Endothelial cell of umbilical vein (primary cell): ENCODE results near the gene BCR. TPM values are rescaled to one million over a fixed set of nuclear protein-coding genes. Genes with fewer than 3 reads are reported as not detected.

ENCODE experiments used
- BruUV-seq: library from RNA; stranded (reverse); fragments of 400-500 nt; replicated peaks from 2 replicates; lab custom pipeline; 2021; lab: Mats Ljungman, UMichigan
- CTCF ChIA-PET: fragments of 300-600, 350-600 bp; sonication (Branson Sonifier 250); formaldehyde crosslinking; loops from one replicate; lab custom pipeline; 2021; ENCODE audit warnings: antibody characterized with exemption, inconsistent platforms; lab: Charles Lee
- POLR2A ChIA-PET: fragments of 300-600, 350-600 bp; sonication (Branson Sonifier 250); formaldehyde crosslinking; loops from one replicate; lab custom pipeline; 2021; ENCODE audit warnings: antibody characterized with exemption, inconsistent platforms; lab: Charles Lee
- DNase-seq: peaks from one replicate; pipeline ENCODE4 v3.0.0-alpha.2; 2011; ENCODE audit warnings: low read depth, low spot score
- FAIRE-seq: peaks from 2 replicates; lab custom pipeline; 2011; peaks lifted over from hg19 to GRCh38; lab: Jason Lieb, UNC
- H2AFZ ChIP-seq: 2 replicates; pipeline ENCODE4 v1.6.0; 2012; ENCODE audit warnings: low read depth, low read length, control low read depth, inconsistent platforms
- H3K27ac ChIP-seq: 2 replicates; pipeline ENCODE4 v1.5.1; 2011; ENCODE audit warnings: low read depth, mild to moderate bottlenecking, control low read depth, low read length, moderate library complexity; ENCODE audit not compliant: insufficient read depth
- H3K27me3 ChIP-seq, 2 experiments: 2 replicates each; pipeline versions ENCODE4 v1.6.0 to v1.6.1; 2011; ENCODE audit warnings: low read length in 2 of 2, mixed read lengths in 1 of 2; ENCODE audit not compliant: control insufficient read depth in 2 of 2, insufficient read depth in 2 of 2
- H3K36me3 ChIP-seq, 2 experiments: 2 replicates in 1 of 2; 3 replicates in 1 of 2; pipeline ENCODE4 v1.5.1; 2011; ENCODE audit warnings: low read length in 2 of 2, mild to moderate bottlenecking in 1 of 2, moderate library complexity in 1 of 2; ENCODE audit not compliant: control insufficient read depth in 2 of 2, insufficient read depth in 2 of 2; ENCODE audit errors: extremely low read depth in 1 of 2
- H3K4me1 ChIP-seq: 3 replicates; pipeline ENCODE4 v1.5.1; 2011; ENCODE audit warnings: mild to moderate bottlenecking, low read length; ENCODE audit not compliant: control insufficient read depth, insufficient read depth; ENCODE audit errors: extremely low read depth
- H3K4me2 ChIP-seq: 2 replicates; pipeline ENCODE4 v1.6.1; 2011; ENCODE audit warnings: low read length, control low read depth, mixed read lengths; ENCODE audit not compliant: insufficient read depth
- H3K4me3 ChIP-seq, 3 experiments: fragments of 200-600 bp in 1 of 3; sonication (generic), shearing (Covaris generic) in 1 of 3; replicated peaks in 1 of 3; 2 replicates each; pipeline ENCODE4 v1.5.1; 2011 to 2016; ENCODE audit warnings: control low read depth in 3 of 3, low read length in 3 of 3, mild to moderate bottlenecking in 2 of 3, inconsistent platforms in 1 of 3, low read depth in 1 of 3, moderate library complexity in 1 of 3; ENCODE audit not compliant: insufficient read depth in 1 of 3
- H3K79me2 ChIP-seq: 2 replicates; pipeline ENCODE4 v1.6.0; 2012; ENCODE audit warnings: low read length, inconsistent platforms; ENCODE audit not compliant: control insufficient read depth, insufficient read depth
- H3K9ac ChIP-seq: replicated peaks from 2 replicates; pipeline ENCODE3; 2011; ENCODE audit warnings: low read length, control low read depth; ENCODE audit not compliant: insufficient read depth; ENCODE audit errors: extremely low read depth
- H3K9me1 ChIP-seq: replicated peaks from 3 replicates; pipeline ENCODE4 v1.6.0; 2011; ENCODE audit warnings: mild to moderate bottlenecking, low read length; ENCODE audit not compliant: control insufficient read depth, insufficient read depth; ENCODE audit errors: extremely low read depth
- H3K9me3 ChIP-seq: replicated peaks from 2 replicates; pipeline ENCODE4 v1.5.1; 2012; ENCODE audit warnings: low read length, inconsistent platforms; ENCODE audit not compliant: control insufficient read depth, insufficient read depth
- H4K20me1 ChIP-seq: replicated peaks from 2 replicates; pipeline ENCODE3; 2011; ENCODE audit warnings: mild to moderate bottlenecking, low read length; ENCODE audit not compliant: control insufficient read depth, insufficient read depth; ENCODE audit errors: extremely low read depth
- EZH2 ChIP-seq: IDR thresholded peaks from 2 replicates; pipeline ENCODE4 v1.6.1; 2012; ENCODE audit warnings: borderline replicate concordance, low read depth, mild to moderate bottlenecking, moderate library complexity, low read length, inconsistent platforms; ENCODE audit not compliant: severe bottlenecking
- FOS ChIP-seq: IDR thresholded peaks from 2 replicates; pipeline ENCODE4 v1.6.1; 2011; ENCODE audit warnings: mild to moderate bottlenecking, low read length, moderate library complexity, borderline replicate concordance; ENCODE audit not compliant: insufficient read depth
- GATA2 ChIP-seq: IDR thresholded peaks from 2 replicates; pipeline ENCODE4 v1.7.0; 2011; ENCODE audit warnings: low read depth, mild to moderate bottlenecking, moderate library complexity, mixed read lengths, low read length; ENCODE audit not compliant: insufficient read length, insufficient read depth
- JUN ChIP-seq: IDR thresholded peaks from 2 replicates; pipeline ENCODE4 v1.6.1; 2011; ENCODE audit warnings: borderline replicate concordance, low read depth; ENCODE audit not compliant: insufficient read length, insufficient read depth
- MYC ChIP-seq: IDR thresholded peaks from one replicate; pipeline ENCODE4 v1.6.1; 2011; ENCODE audit warnings: mild to moderate bottlenecking, low read depth, low read length
- POLR2A ChIP-seq: IDR thresholded peaks from 2 replicates; pipeline ENCODE4 v1.6.1; 2012; ENCODE audit warnings: low read depth, mild to moderate bottlenecking, control low read depth, low read length
- POLR2AphosphoS5 ChIP-seq: IDR thresholded peaks from 2 replicates; pipeline ENCODE4 v1.6.1; 2012; ENCODE audit warnings: low read depth, mild to moderate bottlenecking, control low read depth, low read length, moderate library complexity; ENCODE audit not compliant: insufficient read depth
- dilution Hi-C: fragments of 300-500 bp; cut with MboI; formaldehyde crosslinking; loops from one replicate; pipeline ENCODE4 v1.15.0; 2019; ENCODE audit warnings: low sequenced_read_pairs; ENCODE audit not compliant: extremely low pct_ligation_motif_present
- intact Hi-C: fragments of 100-400 bp; cut with micrococcal nuclease; formaldehyde crosslinking; loops from one replicate; pipeline ENCODE4 v1.10.0; 2022
- polyA plus RNA-seq, 4 experiments: library from polyadenylated mRNA; depleted of rRNA in 3 of 4; stranded (reverse) in 3 of 4; unstranded in 1 of 4; fragments of >200 nt; gene quantifications; 2 replicates each; pipeline versions ENCODE4 v1.2.1 to v1.2.3, GENCODE V29; 2011 to 2012; ENCODE audit warnings: missing spikeins in 1 of 4
- total RNA-seq: library from RNA; stranded (reverse); gene quantifications from 2 replicates; pipeline ENCODE4 v1.2.3, GENCODE V29; 2021
- TF ChIP-seq, protein P1 (sequence below): IDR thresholded peaks from 2 replicates; pipeline ENCODE4 v1.6.1; 2011; ENCODE audit not compliant: insufficient read depth, insufficient read length
- TF ChIP-seq, protein P2 (sequence below), 2 donors: IDR thresholded peaks; 1 replicate in 1 of 2; 2 replicates in 1 of 2; pipeline ENCODE4 v1.5.1; 2011; ENCODE audit warnings: low read length in 2 of 2, mild to moderate bottlenecking in 2 of 2, moderate library complexity in 2 of 2, control low read depth in 1 of 2, inconsistent platforms in 1 of 2, low read depth in 1 of 2; ENCODE audit not compliant: insufficient read depth in 1 of 2; ENCODE audit errors: extremely low read depth in 1 of 2

Gene BCR
- total and polyA plus RNA-seq, 2 donors (not counting 3 experiments of a cell fraction or from before 2014, with no cell fraction given) = 129 to 141 TPM

DNA sequence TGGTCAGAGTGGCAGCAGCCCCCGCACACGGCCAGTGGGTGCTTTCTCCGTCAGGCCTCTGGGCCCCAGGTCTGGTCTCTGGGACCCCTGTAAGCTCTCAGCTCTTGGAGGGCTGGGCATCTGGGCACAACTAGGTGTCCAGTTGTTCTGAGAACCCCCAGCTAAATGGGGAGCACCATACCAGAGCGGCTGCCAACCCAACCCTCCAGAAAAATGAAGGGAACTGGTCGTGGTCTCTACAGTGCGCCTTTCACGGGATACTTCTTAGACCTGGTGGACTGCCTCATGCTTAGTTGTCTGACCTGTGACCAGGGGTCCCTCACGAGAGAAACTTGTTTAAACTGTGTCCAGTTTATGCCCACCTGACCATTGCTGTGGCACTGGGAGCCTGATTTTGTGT is 104.9 kb downstream of the BCR start:
- TF ChIP-seq POLR2AphosphoS5 = no peak
- no peak for TF ChIP-seq EZH2
- no peak for TF ChIP-seq GATA2
- TF ChIP-seq, protein P1, sequence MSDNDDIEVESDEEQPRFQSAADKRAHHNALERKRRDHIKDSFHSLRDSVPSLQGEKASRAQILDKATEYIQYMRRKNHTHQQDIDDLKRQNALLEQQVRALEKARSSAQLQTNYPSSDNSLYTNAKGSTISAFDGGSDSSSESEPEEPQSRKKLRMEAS = no peak
- TF ChIP-seq MYC = no peak
- TF ChIP-seq, protein P2, sequence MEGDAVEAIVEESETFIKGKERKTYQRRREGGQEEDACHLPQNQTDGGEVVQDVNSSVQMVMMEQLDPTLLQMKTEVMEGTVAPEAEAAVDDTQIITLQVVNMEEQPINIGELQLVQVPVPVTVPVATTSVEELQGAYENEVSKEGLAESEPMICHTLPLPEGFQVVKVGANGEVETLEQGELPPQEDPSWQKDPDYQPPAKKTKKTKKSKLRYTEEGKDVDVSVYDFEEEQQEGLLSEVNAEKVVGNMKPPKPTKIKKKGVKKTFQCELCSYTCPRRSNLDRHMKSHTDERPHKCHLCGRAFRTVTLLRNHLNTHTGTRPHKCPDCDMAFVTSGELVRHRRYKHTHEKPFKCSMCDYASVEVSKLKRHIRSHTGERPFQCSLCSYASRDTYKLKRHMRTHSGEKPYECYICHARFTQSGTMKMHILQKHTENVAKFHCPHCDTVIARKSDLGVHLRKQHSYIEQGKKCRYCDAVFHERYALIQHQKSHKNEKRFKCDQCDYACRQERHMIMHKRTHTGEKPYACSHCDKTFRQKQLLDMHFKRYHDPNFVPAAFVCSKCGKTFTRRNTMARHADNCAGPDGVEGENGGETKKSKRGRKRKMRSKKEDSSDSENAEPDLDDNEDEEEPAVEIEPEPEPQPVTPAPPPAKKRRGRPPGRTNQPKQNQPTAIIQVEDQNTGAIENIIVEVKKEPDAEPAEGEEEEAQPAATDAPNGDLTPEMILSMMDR (IDR thresholded peaks at IDR 0.05; ENCODE audit: extremely low read depth in 1 of 2, insufficient read depth in 1 of 2, low read depth in 1 of 2, low read length in 2 of 2) = no peak
- TF ChIP-seq JUN = no peak
- no peak for TF ChIP-seq FOS
- TF ChIP-seq POLR2A = no peak
- no peaks in the 10 kb centered on the region for H3K27me3 ChIP-seq
- intact Hi-C loops (no loop called here), dilution Hi-C loops (no loop called here)
- no peaks in the 10 kb centered on the region for H4K20me1 ChIP-seq
- no peak for FAIRE-seq
- no peak overlapping the region for H3K9ac ChIP-seq
- H3K27ac ChIP-seq = no peak overlapping the region
- BruUV-seq = no TSS peak
- CTCF ChIA-PET = interaction anchor here (1.0 to 1.8 kb wide), 2 partner anchors 106 to 107 kb away, joined by 4 to 7 read pairs; partner anchors contain the start of gene BCR
- peaks cover 25% of the 10 kb centered on the region for H3K4me1 ChIP-seq
- DNase-seq = no peak
- peaks cover 6% of the 10 kb centered on the region for H3K79me2 ChIP-seq
- POLR2A ChIA-PET = no interaction called here
- no peaks in the 10 kb centered on the region for H3K9me1 ChIP-seq
- no peak overlapping the region for H3K4me2 ChIP-seq
- no peaks in the 10 kb centered on the region for H3K9me3 ChIP-seq
- no peak overlapping the region for H2AFZ ChIP-seq
- peaks cover 32 to 80% of the 10 kb centered on the region in 2 experiments for H3K36me3 ChIP-seq
- no peak overlapping the region for H3K4me3 ChIP-seq
